Suppressor macrophage treated with lipopolysaccharide for 1 hour (primary cell): ENCODE measurements around the gene TMEM167A.
"Not testable (repeated sequence)": the region's sequence is repeated elsewhere in the genome, so short reads cannot be mapped to it uniquely, and the experiment has no call there.

Experiments used
- DNase-seq, 3 donors: peaks; one replicate each; pipeline ENCODE4 v3.0.0-alpha.2; 2020 to 2022

Gene TMEM167A

DNA sequence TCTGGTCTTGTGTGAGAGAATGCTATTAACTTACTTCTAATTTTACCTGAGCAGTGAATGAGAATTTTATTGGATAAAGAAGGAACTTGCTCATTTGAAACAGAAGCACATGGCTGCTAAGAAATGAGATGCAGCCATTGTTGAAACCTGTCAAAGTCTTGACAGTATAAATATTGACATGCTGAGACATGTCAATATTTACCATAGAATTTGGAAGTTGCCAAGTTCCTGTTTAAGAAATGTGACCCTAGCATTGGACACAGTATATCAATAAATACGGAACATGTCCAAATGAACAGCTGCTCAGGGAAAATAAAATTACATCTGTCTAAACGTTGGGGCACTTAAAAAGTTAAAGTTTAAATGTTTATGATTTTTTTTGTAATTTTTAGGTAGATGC is 7.9 kb upstream of the TMEM167A start:
- no peak for DNase-seq

DNA sequence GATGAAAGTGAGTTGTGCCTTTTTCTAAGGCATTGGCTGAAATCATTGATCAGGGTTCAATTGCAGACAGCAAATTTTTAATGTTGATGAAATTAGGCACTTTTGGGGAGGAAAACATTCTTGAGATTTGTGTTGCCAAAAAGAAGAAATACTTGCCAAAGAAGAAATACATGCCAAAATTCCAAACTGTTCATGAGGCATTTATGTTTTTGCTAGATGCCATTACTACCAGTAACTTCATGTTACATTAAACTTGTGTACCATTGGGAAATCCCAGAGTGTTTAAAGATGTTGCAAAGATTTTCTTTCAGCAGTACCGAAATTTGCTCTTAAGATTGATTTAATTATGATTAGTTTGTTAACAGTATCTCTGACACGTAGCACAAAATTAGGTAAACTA is 7.1 kb upstream of the TMEM167A start:
- no peak for DNase-seq

DNA sequence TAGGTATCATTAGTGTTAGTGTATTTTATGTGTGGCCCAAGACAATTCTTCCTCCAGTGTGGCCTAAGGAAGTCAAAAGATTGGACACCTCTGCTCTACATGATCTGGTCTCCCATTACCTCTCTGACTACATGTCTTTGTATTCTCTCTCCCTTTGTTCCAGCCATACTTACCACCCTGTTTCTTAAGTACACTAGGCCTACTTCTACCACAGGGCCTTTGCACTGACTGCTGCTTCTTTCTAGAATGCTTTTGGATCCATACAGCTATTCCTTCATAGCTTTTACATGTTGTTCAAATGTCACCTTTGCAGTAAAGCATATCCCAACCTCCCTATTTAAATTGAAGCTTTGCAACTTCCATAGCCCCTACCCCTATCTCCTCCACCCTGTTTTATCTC is 5.6 kb upstream of the TMEM167A start:
- no peak for DNase-seq

DNA sequence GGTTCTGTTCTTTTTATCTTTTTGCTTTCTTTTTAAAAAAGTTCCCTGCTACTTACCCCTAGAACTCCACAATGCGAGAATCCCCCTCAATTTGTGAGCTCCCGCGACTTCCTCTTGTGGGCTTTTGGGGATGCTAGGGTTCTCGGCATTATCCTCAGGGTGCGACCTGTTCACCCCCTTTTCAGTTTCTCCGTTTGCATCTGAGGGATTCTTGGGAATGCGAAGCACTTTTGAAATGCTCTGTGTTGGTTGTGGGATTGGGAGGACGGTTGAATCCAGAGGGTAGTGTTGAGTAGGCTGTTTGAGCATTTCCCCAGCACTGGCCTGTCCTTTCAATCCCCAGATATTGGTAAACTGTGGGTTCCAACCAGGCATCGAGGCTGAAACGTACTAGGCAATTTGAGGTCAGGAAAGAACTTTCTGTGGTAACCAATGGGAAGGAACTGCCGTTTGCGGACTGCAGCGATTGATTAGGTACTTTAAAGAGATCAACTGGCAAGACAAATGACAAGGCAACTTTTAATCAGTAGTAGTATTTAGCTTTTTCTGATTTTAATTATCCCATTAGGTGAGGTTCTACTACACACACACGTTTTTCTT is 568 bp upstream of the TMEM167A start:
- peak; percentile 23 to 37 (median 34) for DNase-seq

- DNase-seq = no peak
Measured at GRCh38 chr5:83072966-83073365, 4.2 kb downstream of the TMEM167A start.

DNA sequence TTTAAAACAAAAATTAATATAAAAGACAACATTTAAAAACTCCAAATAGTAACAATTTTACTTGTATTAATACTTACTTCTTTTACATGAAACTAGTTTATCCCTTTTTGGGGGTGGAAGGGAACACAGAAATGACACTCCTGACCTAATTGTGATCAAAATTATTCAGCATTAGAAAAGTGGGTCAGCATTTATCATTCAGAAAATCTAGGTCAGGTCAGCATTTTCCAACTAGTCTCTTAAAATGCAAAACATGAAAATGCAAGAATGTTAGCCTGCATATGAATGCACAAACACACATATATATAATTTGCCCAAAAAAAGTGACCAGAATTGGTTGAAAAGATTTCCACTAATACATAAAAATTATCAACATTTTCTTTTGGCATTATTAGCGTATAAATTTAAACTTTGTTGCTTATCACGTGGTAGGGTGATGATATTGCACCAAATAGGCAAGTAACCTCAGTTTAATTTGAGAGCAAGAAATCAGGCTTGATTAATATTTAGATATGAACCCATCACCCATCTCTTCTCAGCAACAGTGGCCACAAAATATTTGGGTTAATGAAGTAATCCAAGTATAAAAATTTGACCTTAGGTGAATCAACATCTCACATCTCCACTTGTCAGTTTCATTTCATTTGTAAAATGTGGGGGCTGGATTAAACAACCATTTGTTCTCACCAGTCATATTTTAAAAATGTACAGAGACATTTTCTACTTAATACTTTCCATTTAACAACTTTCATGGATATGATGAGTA is 5.7 kb downstream of the TMEM167A start:
- no peak for DNase-seq

DNA sequence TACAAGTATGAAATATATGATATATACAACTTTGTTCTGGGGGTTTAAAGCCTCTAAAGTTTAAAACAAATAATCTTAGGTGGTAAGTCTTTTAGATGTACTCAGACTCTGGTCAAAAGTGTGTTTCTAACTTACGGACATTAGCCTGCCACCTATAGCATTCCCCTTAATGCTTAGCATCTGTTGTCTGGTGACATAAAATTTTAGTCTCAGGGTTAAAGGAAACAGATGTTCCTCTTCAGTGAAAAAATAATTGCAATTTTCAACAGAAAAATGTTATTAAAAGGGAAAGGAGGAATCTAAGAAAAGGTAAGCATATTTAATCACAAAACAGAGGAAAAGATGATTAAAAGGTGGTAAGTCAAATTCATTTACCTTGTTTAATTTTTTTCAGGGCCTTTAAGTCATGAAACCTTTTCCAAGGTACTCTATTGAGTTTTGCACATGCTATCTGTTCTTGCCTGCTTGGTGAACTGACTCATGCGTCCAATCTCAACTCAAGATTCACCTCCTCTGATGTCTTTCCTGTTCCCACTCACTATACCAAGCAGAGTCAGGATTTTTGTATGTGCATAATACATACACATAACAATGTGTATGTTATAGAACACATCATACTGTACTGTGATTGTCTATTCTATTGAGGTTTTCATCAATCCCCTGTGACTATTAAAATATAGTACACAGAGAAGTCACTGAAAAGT is 7.9 kb downstream of the TMEM167A start:
- no peak for DNase-seq

GRCh38 chr5:83067377-83067776 is 9.8 kb downstream of the TMEM167A start:
- not testable (repeated sequence) for DNase-seq

DNA sequence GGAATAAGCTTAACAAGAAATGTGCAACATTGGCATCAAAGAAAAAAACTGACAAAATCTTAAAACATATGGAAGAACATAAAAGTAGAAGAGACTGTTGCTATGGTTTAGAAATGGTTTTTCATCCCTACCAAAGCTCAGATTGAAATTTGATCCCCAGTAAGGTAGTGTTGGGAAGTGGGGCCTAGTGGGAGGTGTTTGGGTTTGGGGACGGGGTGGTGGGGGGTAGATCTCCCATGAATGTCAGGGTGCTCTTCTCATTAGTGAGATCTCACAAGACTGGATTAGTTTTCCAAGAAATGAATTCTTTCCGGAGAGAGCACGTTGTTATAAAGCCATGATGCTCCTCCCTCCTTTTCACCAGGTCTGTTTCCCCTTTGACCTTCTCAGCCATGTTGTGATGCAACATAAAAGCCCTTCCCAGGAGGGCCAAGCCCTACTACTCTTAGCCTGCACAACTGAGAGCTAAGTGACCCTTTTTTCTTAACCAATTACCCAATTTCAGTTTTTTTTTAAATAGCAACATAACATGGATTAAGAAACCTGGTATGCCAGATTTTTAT is 10.6 kb downstream of the TMEM167A start:
- no peak for DNase-seq

DNA sequence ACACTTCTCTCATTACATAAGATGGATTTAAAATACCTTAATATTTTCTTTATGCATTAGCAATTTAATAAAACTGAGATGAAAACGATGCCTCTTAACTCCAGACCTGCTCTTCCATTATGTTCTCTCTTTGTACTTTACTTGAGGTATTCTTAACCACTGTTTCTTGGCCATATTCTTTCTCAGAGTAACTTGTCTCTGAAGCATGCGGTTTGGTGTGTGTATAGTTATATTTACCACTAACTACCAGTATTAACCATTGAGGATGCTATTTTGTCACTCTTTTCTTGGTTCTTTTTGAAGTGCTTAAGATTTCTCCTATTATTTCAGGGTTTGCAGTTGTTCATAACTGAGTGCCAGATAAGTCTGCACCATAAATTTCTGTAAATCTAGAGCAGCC is 17.9 kb downstream of the TMEM167A start:
- DNase-seq = no peak

- no peak for DNase-seq
Measured at GRCh38 chr5:83058726-83059125, 18.5 kb downstream of the TMEM167A start.

DNA sequence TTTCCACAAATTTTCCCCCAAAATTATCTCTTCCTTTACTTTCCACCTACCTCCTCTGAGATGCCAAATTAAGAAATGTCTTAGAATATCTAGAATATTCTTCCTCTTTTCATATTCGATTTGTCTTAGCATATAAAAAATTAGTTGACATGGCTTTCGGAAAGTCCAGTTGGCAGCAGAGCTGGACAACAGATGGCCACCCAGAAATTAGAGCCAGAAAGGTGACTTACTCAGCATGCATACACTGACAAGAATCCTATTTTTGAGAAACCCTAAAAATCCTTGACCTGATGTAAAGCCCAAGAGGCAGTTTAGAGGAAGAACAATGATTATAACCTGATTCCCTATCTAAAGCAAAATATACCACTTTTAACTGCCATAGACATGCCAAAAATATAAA is 22.0 kb downstream of the TMEM167A start:
- no peak for DNase-seq

GRCh38 chr5:83050723-83051340 is 26.4 kb downstream of the TMEM167A start:
- DNase-seq = no peak

GRCh38 chr5:83049370-83049885 is 27.8 kb downstream of the TMEM167A start:
- DNase-seq = no peak

- DNase-seq = peak; percentile 16 to 52 (median 33)
Measured at GRCh38 chr5:83048811-83049210, 28.4 kb downstream of the TMEM167A start.

- no peak for DNase-seq
Measured at GRCh38 chr5:83048277-83048676, 28.9 kb downstream of the TMEM167A start.

DNA sequence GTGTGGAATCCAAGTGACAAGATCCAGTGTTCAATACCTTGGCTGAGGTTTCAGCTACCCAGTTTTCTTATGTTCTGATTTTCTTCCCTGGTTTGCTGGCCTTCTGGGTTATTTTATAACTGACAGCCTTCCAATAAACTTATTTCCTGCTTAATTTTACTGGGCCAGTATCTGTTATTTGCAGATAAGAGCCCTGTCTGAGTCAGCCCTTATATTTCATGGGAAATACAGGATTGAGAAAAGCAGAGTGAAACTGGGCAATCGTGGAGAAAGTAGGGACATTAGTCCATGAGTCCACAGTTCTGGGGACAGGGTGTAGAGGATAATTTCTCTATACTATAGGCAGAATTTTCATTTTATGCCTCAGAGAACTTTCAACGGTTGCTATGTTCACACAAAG is 32.3 kb downstream of the TMEM167A start:
- no peak for DNase-seq

GRCh38 chr5:83042507-83042906 is 34.7 kb downstream of the TMEM167A start:
- no peak for DNase-seq

DNA sequence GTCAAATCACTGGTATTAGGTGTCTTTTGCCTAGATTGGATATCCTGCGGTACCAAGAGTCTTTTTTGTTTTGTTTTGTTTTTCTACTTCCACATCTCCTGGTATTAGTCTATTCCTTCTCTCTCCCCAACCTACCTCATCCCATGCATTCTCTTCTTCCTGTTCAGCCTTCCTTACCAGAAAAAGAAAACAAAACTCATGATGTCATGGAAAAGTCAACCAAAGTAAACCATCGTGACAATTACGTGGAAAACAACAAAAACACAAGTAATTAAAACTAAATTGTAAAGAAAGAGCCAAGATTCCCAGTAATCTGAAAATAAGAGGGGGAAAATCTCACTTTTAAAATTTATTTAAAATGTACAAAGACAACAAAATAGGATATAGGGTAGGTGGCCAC is 38.3 kb downstream of the TMEM167A start:
- no peak for DNase-seq

GRCh38 chr5:83036991-83037575 is 40.1 kb downstream of the TMEM167A start:
- DNase-seq = no peak

DNA sequence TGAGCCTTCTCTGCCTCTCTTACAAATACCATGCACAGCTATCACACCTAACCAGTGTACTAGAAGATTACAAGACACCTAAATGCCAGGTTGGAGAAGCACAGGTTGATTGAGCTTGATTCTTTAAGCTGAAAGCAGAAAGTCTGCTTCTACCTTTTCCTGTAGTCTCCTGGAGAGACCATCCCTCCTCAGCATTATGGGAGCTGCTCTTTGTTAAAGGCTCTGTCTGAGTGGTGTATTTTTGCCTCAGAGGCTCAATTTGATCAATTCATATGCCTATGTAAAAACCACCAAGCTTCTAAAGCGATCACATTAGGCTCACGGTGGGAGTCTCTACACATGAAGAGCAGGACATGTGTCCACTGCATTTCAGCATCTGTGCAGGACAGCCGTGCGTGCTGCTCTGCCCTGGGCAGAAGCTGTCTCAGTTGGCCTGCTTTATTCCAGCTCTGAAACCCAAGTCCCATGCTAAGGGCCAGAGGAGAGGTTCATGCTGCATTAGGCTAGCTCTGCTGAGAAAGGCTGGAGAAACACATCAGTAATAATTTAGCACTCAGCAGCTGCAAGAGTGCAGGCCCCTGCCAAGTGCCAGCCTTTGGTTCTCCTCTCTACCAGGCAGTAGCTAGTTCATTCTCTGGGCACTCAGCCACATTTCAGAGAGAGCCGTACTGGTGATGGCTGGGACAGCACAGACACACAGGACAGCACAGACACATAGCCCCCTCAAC is 41.7 kb downstream of the TMEM167A start:
- DNase-seq = no peak
